OCI-LY3 (cell line): Measurements from ENCODE around the gene PHKA1.

Experiments
- H2AFZ ChIP-seq: fragments of 200-600, 300-600 bp; shearing (Covaris generic); 2 replicates; pipeline ENCODE4 v1.6.0; 2014; ENCODE audit warnings: antibody characterized with exemption, low read depth, low read length
- H3K27ac ChIP-seq: fragments of 200-600, 300-600 bp; sonication (generic); 2 replicates; pipeline ENCODE4 v1.5.1; 2014; ENCODE audit warnings: mild to moderate bottlenecking, low read length, moderate library complexity, mixed read lengths
- H3K27me3 ChIP-seq: fragments of 200-600, 300-600 bp; sonication (generic); 2 replicates; pipeline ENCODE4 v1.6.1; 2014; ENCODE audit warnings: low read depth, low read length, mixed read lengths
- H3K36me3 ChIP-seq: fragments of 200-600, 300-600 bp; sonication (generic); replicated peaks from 2 replicates; pipeline ENCODE3; 2014; ENCODE audit warnings: low read depth, low read length, mixed read lengths
- H3K4me1 ChIP-seq: fragments of 300-600, 200-600 bp; sonication (generic); 2 replicates; pipeline ENCODE4 v1.6.1; 2014; ENCODE audit warnings: low read length, mixed read lengths
- H3K4me2 ChIP-seq: fragments of 200-600, 300-600 bp; sonication (generic); 2 replicates; pipeline ENCODE4 v1.6.1; 2014; ENCODE audit warnings: low read length, mixed read lengths
- H3K4me3 ChIP-seq: fragments of 300-600, 200-600 bp; sonication (generic); 2 replicates; pipeline ENCODE4 v1.5.1; 2014; ENCODE audit warnings: antibody characterized with exemption, mild to moderate bottlenecking, low read length, moderate library complexity
- H3K79me2 ChIP-seq: fragments of 300-600, 200-600 bp; shearing (Covaris generic); 2 replicates; pipeline ENCODE4 v1.6.1; 2014; ENCODE audit warnings: mild to moderate bottlenecking, low read length, mixed read lengths
- H3K9ac ChIP-seq: fragments of 300-600, 200-600 bp; shearing (Covaris generic); 2 replicates; pipeline ENCODE4 v1.6.0; 2014; ENCODE audit warnings: mild to moderate bottlenecking, low read length, moderate library complexity
- H3K9me3 ChIP-seq: fragments of 200-600, 300-600 bp; shearing (Covaris generic); 2 replicates; pipeline ENCODE4 v1.6.1; 2014; ENCODE audit warnings: low read length, mixed read lengths; ENCODE audit not compliant: insufficient read depth
- H4K20me1 ChIP-seq: fragments of 200-600, 300-600 bp; sonication (generic); 2 replicates; pipeline ENCODE4 v1.6.1; 2016; ENCODE audit warnings: low read length, mixed read lengths; ENCODE audit not compliant: insufficient read depth
- CTCF ChIP-seq: fragments of 200-600, 300-600 bp; sonication (generic); IDR thresholded peaks from 2 replicates; pipeline ENCODE4 v1.5.1; 2014; ENCODE audit warnings: antibody characterized with exemption, low read length, low read depth
- EZH2phosphoT487 ChIP-seq: fragments of 200-600 bp; shearing (Covaris generic); IDR thresholded peaks from 2 replicates; pipeline ENCODE4 v1.6.1; 2018; ENCODE audit warnings: antibody characterized with exemption, mixed run types, low read depth

The PHKA1 gene

GRCh38 chrX:72666451-72666850 lies 47.7 kb downstream of the PHKA1 start:
- no peak overlapping the region for H3K4me2 ChIP-seq
- no peaks in the 10 kb centered on the region for H3K27me3 ChIP-seq
- TF ChIP-seq CTCF, result no peak
- TF ChIP-seq EZH2phosphoT487, result no peak
- no peaks in the 10 kb centered on the region for H3K9me3 ChIP-seq
- 0 out of 2 replicates have a peak, but pooled peaks cover 4% of the 10 kb centered on the region for H3K79me2 ChIP-seq
- H3K4me1 ChIP-seq, result no peaks in the 10 kb centered on the region
- no peak overlapping the region for H3K4me3 ChIP-seq
- no peak overlapping the region for H3K9ac ChIP-seq
- H4K20me1 ChIP-seq, result no peaks in the 10 kb centered on the region
- no peaks in the 10 kb centered on the region for H3K36me3 ChIP-seq
- H2AFZ ChIP-seq, result no peak overlapping the region
- H3K27ac ChIP-seq, result no peak overlapping the region

GRCh38 chrX:72663737-72664136 lies 50.4 kb downstream of the PHKA1 start:
- H4K20me1 ChIP-seq, result no peaks in the 10 kb centered on the region
- no peak overlapping the region for H3K4me2 ChIP-seq
- no peak for TF ChIP-seq CTCF
- no peak for TF ChIP-seq EZH2phosphoT487
- H3K9me3 ChIP-seq, result no peaks in the 10 kb centered on the region
- 0 out of 2 replicates have a peak, but pooled peaks cover 4% of the 10 kb centered on the region for H3K79me2 ChIP-seq
- no peak overlapping the region for H3K4me3 ChIP-seq
- H3K27ac ChIP-seq, result no peak overlapping the region
- no peaks in the 10 kb centered on the region for H3K36me3 ChIP-seq
- no peaks in the 10 kb centered on the region for H3K4me1 ChIP-seq
- no peaks in the 10 kb centered on the region for H3K27me3 ChIP-seq
- H2AFZ ChIP-seq, result no peak overlapping the region
- H3K9ac ChIP-seq, result no peak overlapping the region

GRCh38 chrX:72662020-72662747 lies 51.9 kb downstream of the PHKA1 start:
- Histone ChIP-seq H3K4me1 (no peaks in the 10 kb centered on the region), H3K9me3 (no peaks in the 10 kb centered on the region), H2AFZ (no peak overlapping the region), H3K4me2 (no peak overlapping the region), H3K27ac (no peak overlapping the region), H3K4me3 (no peak overlapping the region), H3K9ac (no peak overlapping the region), H3K27me3 (no peaks in the 10 kb centered on the region), H3K79me2 (0 out of 2 replicates have a peak, but pooled peaks cover 4% of the 10 kb centered on the region), H4K20me1 (no peaks in the 10 kb centered on the region), H3K36me3 (no peaks in the 10 kb centered on the region)
- no peak for TF ChIP-seq CTCF
- no peak for TF ChIP-seq EZH2phosphoT487

- Histone ChIP-seq H3K27me3 (no peaks in the 10 kb centered on the region), H3K79me2 (0 out of 2 replicates have a peak, but pooled peaks cover 4% of the 10 kb centered on the region), H3K4me1 (no peaks in the 10 kb centered on the region), H4K20me1 (no peaks in the 10 kb centered on the region), H3K27ac (no peak overlapping the region), H3K36me3 (peaks cover 7% of the 10 kb centered on the region), H2AFZ (no peak overlapping the region), H3K4me3 (no peak overlapping the region), H3K9me3 (no peaks in the 10 kb centered on the region), H3K9ac (no peak overlapping the region), H3K4me2 (no peak overlapping the region)
- TF ChIP-seq EZH2phosphoT487 (no peak), CTCF (no peak)
Measured at GRCh38 chrX:72659723-72660122, 54.4 kb downstream of the PHKA1 start.
